Measurements from ENCODE around the gene MTHFD2.

DNA sequence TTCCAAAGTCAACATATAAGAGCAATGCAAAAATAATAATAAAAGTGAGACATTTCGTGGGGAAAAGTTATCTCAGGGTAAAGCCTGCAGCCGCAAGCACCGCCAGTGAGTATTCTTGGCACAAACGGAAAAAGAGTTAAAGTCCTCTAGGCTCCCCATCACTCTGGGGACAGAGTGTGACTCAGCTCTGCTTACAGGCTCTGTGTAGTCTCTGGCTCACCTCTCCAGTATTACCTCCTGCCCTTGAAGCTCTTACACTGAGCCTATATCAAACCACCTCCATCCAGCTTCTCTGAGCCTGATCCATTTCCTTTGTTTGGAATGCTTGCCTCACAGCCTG, 55.5 kb downstream of the MTHFD2 start:
- TF ChIP-seq, protein P1, sequence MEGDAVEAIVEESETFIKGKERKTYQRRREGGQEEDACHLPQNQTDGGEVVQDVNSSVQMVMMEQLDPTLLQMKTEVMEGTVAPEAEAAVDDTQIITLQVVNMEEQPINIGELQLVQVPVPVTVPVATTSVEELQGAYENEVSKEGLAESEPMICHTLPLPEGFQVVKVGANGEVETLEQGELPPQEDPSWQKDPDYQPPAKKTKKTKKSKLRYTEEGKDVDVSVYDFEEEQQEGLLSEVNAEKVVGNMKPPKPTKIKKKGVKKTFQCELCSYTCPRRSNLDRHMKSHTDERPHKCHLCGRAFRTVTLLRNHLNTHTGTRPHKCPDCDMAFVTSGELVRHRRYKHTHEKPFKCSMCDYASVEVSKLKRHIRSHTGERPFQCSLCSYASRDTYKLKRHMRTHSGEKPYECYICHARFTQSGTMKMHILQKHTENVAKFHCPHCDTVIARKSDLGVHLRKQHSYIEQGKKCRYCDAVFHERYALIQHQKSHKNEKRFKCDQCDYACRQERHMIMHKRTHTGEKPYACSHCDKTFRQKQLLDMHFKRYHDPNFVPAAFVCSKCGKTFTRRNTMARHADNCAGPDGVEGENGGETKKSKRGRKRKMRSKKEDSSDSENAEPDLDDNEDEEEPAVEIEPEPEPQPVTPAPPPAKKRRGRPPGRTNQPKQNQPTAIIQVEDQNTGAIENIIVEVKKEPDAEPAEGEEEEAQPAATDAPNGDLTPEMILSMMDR (conservative IDR thresholded peaks at IDR 0.05; ENCODE audit: low read depth, low read length): no peak
- no peak for TF ChIP-seq EZH2phosphoT487 (IDR thresholded peaks at IDR 0.05; ENCODE audit: borderline replicate concordance, low read length)

Data from PC-3 (cell line).